Activated T-helper 1 cell treated with anti-CD3 and anti-CD28 coated beads, Interleukin-2, amount 50 U/mL, for 16 hours (primary cell): Measurements from ENCODE around the gene DCLK1.

Experiments
- DNase-seq, 2 donors: peaks; one replicate each; pipeline ENCODE4 v3.0.0-alpha.2; 2020; ENCODE audit warnings: low read depth in 1 of 2, low spot score in 1 of 2

Gene DCLK1

DNA sequence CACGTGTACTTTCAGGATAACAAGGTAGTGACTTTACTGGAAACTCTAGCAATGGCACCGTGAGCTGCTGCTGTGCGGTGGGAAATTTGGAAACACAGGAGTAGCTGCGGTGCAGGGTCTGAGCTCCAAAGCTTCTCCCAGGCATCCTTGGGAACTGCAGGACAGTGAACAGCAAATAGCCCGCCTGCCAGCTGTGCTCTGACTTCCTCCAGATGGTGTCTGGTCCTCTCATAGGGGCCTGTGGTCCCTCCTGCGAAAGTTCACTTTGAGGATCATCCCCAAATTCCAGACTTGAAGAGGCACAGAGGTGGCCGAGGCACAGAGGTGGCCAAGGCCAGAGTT, 367.4 kb downstream of the DCLK1 start:
- no peak for DNase-seq

DNA sequence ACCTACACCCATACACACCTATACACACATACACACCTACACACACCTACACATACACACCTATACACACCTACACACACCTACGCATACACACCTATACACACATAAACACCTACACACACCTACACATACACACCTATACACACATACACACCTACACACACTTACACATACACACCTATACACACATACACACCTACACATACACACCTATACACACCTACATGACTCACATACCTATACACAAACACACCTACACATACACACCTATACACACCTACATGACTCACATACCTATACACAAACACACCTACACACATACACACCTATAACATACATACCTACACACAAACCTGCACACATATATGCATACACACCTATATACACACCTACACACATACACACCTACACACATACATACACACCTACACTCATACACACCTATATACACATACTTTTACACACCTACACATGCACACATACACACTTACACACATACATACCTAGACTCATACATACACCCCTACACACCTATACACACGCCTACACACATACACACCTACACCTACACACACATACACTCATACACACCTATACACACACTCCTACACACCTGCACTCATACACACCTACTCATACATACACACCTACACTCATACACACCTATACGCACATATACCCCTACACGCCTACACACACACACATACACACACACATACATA, 368.0 kb downstream of the DCLK1 start:
- DNase-seq, result no peak

DNA sequence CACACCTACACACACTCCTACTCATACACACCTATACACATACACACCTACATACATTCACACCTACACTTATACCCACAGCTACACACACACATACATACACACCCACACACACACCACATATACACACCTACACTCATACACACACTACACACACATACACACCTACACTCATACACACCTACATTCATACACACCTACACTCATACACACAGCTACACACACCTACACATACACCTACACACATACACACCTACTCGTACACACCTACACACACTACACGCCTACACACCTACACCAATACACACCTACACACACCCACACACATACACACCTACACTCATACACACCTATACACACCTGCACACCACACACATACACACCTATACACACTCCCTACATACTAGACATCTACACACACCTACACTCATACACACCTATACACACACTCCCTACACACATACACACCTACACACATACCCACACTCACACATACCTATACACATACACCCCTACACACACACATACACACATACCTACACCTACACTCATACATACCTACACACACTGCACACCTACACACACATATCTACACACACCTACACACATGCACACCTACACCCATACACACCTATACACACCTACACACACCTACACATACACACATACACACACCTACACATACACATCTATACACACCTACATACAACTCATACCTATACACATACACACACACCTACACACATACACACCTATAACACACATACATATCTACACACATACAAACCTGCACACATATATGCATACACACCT, 369.5 kb downstream of the DCLK1 start:
- DNase-seq, result no peak

DNA sequence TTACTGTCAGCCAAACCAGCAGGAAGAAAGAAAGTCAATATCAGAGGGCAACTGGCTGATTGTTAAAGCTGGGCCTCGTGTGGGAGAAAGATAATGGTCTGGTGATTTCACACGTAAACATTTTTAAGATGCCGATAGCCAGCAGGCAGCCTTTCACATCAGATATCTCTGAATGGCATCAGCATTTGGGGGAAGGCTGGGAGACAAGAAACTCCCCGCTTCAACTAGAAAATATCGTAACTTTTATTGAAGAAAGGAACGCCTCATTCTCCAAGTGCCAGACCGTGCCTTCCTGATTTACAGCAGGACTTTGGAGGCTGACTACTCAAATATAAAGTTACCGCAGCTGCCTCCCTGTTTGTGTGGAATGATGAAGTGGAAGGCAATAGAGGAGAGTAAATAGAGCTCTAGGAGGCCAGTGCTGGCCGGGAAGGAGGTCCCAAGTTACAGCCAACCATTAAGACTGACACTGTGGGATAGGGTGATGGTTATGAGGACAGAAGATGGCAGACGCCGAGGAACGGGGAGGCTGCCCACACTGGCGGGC, 370.4 kb downstream of the DCLK1 start:
- no peak for DNase-seq

DNA sequence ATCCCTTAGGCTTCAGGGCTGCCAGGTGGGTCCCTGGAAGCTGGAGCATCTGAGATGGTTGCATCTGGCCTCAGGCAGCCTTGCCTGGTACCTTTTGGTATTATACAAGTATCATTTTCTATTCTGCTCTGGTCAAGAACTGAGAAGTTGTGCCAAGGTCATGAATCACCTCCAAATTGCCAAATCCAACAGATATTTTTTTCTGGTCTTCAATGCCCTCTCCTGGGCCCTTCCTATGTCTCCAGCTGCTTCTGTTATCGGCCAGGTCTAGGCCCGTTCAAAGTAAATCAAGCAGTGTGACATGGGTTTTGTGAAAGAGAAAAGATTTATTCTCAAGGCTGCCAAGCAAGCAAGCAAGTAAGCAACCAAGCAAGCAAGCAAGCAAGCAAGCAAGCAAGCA, 383.6 kb downstream of the DCLK1 start:
- DNase-seq, result no peak

DNA sequence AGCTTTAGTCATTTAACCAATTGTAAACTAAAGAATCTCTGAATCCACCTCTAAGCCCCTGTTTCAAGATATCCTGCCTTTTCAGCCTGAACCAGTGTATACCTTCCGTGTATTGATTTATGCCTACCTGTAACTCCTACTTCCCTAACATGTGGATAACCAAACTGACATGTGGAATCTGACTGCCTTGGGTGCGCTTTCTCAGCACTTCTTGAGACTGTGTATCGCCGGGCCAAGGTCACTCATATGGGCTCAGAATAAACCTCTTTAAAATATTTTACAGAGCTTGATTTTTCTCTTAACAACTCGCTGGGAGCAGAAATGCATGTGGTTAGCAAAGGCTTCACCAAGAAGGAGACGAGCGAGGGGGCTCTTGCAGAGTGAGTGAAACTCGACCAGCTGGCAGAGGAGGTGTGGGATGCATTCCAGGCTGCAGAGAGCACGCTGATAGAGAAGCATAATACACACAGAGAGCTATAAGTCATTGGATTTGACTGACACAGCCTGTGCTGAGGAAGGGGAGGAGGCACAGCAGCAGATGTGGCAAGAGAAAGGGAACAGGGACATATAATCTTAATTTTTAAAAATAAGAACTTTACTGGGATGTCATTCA, 386.5 kb downstream of the DCLK1 start:
- DNase-seq, result no peak

DNA sequence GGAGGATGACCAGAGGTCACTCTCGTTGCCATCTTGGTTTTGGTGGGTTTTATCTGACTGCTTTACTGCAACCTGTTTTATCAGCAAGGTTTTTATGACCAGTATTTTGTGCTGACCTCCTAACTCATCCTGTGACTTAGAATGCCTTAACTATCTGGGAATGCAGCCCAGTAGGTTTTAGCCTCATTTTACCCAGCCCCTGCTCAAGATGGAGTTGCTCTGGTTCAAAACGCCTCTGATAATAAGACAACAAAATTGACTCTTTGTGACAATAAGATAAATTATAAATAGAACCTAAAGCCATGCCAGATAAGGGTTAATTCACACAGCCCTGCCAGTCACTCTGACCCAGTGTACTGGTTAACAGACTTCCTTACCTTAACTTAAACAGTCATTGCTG, 387.0 kb downstream of the DCLK1 start:
- DNase-seq, result no peak

DNA sequence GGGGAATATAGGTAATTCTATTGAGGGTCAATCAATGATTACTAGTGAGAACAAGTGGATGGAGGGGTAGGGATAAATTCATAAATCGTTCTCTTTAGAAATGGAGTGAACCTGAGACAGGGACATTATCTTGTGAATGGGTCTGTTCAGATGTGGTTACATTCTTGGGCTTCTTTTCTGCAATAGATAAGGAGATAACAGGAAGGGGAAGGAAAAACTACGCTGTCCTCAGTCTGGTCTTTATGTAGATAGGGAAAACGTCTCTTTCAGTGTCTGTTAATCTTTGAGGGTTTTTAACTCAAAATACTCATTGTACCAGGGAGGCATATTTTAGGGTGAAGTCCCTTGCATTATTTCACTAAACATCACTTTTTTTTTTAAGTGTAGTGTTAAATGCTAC, 388.0 kb downstream of the DCLK1 start:
- DNase-seq, result no peak

DNA sequence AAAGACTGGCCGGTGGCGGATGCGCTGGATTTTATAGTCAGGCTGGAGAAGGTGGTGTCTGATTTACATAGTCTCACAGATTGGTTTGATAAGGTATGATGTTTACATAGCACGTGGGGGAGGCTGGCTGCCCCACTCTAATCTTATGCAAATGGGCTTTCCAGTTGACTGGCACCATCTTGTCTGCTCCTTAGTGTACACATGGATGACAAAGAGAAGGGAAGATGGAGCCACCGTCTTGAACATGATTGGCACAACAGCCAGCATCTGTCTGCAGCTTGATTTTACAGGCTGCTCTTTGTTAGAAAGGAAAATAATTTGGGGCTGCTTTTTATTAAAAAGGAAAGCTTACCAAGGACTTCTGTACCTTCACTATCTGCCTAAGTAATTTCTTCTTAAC, 389.5 kb downstream of the DCLK1 start:
- DNase-seq, result no peak

DNA sequence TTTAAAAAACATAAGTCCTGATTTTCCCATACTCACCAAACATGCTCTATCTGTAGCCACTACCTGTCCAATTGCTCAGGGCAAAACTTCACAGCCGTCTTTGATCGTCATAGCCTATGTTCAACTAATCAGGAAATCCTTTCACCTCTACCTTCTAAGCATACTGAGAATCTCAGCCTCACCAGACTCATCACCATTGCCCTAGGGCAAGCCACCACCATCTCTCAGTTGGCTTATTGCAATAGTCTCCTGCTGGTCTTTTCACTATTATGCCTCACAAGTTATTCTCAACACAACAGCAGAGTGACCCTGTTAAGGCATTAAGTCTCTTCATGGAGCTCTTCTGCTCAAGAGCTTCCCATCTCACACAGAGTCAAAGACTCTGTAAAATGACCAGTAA, 394.3 kb downstream of the DCLK1 start:
- DNase-seq, result no peak

DNA sequence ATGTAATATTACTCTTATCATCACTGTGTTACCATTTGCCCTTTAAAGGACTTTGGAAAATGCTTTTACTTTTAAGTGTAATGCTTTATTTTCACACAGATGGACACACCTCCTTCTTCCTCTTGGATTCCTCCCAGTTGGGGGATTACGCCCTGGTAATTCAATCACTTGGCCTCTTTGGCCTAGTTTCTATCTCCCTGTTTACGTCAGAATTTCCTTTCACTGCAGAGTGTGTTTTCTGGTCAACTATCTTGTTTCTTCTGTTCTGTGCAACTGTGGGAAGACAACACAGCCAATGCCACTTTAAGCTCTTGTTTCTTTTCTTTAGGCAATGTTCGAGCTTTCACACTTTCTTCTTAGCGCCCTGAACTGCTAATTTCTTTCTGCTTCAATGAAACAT, 397.4 kb downstream of the DCLK1 start:
- no peak for DNase-seq

DNA sequence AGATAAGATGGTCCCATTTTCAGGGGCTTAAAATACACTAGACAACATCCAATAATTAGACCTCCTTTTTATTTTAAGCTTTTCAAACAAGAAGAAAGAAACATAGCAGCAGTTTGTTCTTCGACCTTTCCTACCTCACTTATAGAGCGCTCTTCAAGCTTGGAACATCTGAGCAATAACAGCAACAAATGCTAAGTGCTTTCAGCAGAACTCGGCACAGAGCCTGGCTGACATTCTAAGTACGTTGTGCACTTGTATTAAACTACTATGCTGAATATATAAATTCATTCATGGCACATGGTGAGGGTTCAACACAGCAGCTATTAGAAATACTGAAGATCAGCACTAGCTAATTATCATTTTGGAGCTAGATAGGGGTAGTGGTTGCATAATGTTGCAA, 398.6 kb downstream of the DCLK1 start:
- no peak for DNase-seq

DNA sequence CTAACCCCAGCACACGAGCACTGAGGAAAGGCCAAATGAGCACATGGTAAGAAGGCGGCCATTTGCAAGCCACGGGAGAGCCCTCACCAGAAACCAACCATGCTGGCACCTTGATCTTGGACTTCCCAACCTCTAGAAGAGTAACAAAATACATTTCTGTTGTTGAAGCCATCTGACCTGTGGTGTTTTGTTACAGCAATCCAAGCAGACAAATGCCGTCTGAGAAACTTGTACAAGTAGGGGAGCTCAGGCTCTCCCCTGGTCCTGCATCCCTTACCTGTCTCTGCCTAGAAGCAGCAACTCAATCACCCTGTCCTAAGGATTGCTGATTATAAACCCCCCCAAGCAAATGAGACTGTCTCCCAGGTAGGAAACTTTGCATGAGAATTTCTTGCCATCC, 399.7 kb downstream of the DCLK1 start:
- DNase-seq, result no peak

DNA sequence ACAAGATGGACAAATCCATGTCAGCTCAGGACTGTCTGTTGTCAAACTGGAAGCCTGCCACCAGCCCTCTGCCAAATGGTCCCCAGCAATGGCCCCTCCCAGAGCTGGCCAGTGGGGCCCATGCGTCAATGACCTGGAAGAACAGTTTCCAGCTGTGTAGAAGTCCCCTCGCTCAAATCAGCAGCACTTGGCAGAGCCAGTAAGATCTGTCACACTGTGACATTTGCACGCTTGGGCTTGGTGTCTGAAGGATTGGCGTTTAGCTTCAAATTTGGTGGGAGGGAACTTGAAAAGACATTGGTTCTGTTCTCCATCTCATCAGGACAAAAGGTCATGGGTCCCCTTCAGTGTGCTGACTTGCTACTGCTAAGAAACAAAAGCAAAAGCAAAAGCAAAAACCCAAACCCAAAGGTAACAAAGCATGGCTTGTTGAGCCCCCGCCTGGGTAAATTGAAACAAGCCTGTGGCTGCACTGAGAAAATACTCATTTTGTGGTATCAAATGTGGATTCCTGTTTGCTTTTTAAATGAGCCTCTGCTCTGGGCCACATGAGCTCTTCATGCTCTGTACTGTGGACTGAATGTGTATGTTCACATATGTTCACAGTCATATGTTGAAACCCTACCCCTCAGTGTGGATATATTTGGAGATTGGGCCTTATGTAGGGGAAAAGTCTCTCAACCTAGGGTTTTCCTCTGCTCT, 401.1 kb downstream of the DCLK1 start:
- no peak for DNase-seq

DNA sequence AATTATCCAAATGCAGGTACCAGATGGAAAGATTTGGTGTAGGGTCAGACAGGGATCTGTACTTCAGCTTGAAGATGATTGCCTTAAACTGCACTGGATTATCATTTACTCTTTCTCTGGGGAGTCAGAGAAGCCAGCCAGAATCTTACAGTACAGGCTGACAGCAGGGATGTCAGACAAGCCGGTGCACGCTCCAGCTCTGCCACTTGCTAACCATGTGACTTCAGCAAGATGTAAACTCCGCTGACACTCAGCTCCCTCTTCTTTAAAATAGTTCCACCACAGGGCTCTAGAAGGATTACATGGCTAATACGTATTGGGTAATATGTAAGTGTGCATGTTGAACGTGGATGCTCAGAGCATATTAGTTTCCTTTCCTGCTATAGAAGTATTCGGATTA, 403.3 kb downstream of the DCLK1 start:
- no peak for DNase-seq

DNA sequence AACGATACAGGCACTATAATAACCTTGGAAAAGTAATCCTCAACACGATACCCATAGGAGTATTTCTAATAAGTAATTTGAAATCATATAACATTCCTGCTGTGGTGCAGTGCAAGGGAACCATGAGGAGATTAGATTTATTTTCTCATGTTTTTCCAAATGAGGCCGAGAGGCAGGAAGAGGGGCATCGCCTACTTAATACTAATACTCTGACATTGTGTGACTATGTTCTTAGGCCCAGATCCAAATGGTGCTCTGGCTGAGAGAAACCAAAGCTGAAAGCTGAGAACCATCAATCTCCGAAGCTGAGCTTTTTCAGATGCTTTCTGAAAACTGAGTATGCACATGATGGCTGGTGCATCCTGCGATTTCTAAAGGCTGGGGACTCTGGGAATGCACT, 406.7 kb downstream of the DCLK1 start:
- DNase-seq, result no peak

DNA sequence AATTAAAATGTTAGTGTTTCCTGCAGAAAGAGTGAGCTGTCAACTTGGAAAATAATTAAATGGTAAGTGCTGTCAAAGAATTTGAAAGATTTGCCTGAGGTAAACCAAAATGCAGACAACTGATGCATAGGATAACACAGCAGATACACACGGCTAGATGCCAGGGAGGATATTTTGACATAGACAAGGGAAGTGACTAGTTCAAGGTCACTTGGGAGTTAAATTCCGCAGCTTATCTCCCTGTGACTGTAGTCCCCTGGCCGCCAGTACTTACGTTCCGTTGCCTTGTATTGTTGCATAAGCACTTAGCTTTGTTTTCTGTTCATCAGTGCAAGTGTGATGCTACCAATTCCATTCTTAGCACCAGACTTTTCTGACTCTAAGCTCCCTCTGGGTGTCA, 407.4 kb downstream of the DCLK1 start:
- DNase-seq, result no peak

DNA sequence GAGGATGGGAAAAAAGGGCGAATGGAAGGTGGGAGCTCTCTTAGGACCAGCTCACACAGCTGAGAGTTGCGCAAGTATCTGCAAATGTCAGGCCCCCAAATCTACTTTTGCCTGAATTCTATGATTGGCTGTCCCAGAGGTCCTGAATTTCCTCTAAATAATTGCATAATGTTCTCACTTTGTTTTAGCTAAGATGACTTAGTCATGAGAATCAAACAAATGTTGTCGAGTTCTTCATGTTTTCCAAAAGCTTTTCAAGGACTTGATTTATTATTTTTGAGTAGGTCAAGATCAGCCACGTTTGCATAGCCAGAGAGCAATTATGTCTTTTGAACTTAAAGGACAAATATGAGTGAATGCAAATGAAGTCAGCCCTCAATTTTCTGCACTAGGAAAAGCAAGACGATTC, 408.1 kb downstream of the DCLK1 start:
- DNase-seq, result no peak

DNA sequence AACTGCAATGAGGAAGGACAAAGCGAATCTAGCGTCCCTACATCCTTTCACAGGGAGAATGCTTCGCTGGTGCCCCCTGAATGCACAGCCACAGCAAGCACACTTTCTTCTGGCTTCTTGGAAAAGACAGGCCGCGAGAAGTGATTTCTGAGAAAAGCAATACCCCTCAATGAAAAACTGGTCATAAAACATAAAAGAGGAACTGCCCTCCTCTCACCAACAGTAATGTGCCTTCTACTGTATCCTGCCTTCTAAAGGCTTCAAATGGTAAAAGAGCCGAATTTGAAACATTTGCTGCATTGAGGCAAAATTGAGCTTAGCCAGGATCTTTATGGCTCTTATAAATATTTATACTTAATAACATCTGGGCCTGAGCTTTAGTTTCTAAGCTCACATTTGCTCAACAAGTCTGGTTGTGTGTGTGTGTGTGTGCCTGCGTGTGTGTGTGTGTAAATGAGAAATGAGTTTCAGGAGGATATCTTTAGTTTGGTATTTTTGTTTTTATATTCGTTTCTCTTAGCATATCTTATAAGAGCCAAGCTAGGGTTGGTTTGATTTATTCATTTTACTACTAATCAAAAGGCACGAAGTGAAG, 408.6 kb downstream of the DCLK1 start:
- DNase-seq, result no peak

DNA sequence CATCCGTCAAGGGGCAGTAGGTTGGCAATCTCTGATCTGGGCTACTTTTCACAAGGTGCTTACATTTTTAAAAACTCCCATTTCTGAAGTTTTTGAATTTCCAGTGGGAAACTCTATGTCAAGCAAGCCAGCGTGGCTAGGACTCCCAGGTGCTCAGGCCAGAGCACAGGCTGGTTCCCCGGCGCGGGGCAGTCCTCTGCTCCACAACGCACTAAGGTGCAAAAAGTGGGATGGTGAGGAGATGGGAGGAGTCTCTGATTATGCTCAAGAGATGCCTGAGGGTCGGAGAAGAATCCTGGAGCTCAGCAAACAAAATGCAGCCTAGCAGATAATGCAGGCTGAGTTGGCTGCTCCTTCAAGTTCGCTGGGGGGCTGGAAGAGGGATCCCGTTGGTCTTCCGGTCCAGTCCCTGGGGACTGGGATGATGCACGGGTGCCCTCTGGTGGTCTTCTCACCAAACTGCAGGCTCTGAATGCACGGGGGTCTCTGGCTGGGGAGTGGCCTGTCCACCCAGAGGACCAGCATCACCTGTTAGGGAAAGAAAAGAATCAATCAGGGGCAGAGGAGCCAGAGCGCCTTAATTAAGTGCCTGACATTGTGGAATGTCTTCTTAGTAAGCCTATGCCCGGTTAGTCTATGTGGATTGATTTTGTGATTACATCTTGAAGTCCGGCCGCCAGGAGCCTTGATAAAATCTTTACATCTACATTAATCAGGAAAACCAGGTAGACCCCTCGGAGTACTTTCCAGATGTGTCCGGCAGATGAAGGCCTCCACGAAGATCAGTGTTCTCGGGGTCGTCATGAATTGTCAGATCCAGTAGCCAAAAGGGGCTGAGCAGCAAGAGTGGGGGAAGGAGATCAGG, 410.3 kb downstream of the DCLK1 start:
- no peak for DNase-seq
